SK-N-SH treated with all-trans-retinoic acid at 6 μM for 48 hours (cell line): ENCODE measurements around the gene TARBP1.

Experiments used
- ATAC-seq: fragments of 200-7000 bp; cut with Tn5 transposase; 3 replicates; pipeline ENCODE4 v1.9.1; 2020; ENCODE audit warnings: mild to moderate bottlenecking, moderate library complexity
- ARNTL ChIP-seq: fragments of 450-650 bp; formaldehyde crosslinking; IDR thresholded peaks from 2 replicates; pipeline ENCODE4 v1.5.0; 2020; ENCODE audit warnings: low read depth, mild to moderate bottlenecking, moderate library complexity, borderline replicate concordance
- BACH2 ChIP-seq: fragments of 250-450 bp; sonication (Bioruptor Pico); IDR thresholded peaks from 2 replicates; pipeline ENCODE4 v1.9.0; 2021; ENCODE audit warnings: mild to moderate bottlenecking, borderline replicate concordance
- CSDC2 ChIP-seq: fragments of 250-450 bp; sonication (Bioruptor Pico); IDR thresholded peaks from 2 replicates; pipeline ENCODE4 v1.5.0; 2020; ENCODE audit warnings: mild to moderate bottlenecking, moderate library complexity
- ESRRG ChIP-seq: fragments of 250-450 bp; sonication (Bioruptor Pico); IDR thresholded peaks from 2 replicates; pipeline ENCODE4 v1.6.1; 2021; ENCODE audit warnings: mild to moderate bottlenecking
- ISL1 ChIP-seq: fragments of 250-450 bp; sonication (Bioruptor Pico); IDR thresholded peaks from 2 replicates; pipeline ENCODE4 v2.1.2; 2022; ENCODE audit warnings: mild to moderate bottlenecking, moderate library complexity
- OSR1 ChIP-seq: fragments of 250-450 bp; sonication (Bioruptor Pico); IDR thresholded peaks from 2 replicates; pipeline ENCODE4 v1.8.0; 2022; ENCODE audit warnings: moderate library complexity, mild to moderate bottlenecking, inconsistent platforms
- PATZ1 ChIP-seq: fragments of 250-450 bp; sonication (Bioruptor Pico); IDR thresholded peaks from 2 replicates; pipeline ENCODE4 v1.8.0; 2020; ENCODE audit warnings: mild to moderate bottlenecking, moderate library complexity, borderline replicate concordance
- POU6F1 ChIP-seq: fragments of 250-450 bp; sonication (Bioruptor Pico); IDR thresholded peaks from 2 replicates; pipeline ENCODE4 v1.8.0; 2021; ENCODE audit warnings: low read depth, mild to moderate bottlenecking, moderate library complexity, borderline replicate concordance
- PPARA ChIP-seq: fragments of 250-450 bp; sonication (Bioruptor Pico); IDR thresholded peaks from 2 replicates; pipeline ENCODE4 v1.5.0; 2020; ENCODE audit warnings: mild to moderate bottlenecking, borderline replicate concordance
- RARB ChIP-seq: fragments of 250-450 bp; sonication (Bioruptor Pico); IDR thresholded peaks from 2 replicates; pipeline ENCODE4 v1.8.0; 2021; ENCODE audit warnings: mild to moderate bottlenecking, moderate library complexity
- SNAI2 ChIP-seq: fragments of 250-450 bp; sonication (Bioruptor Pico); IDR thresholded peaks from 2 replicates; pipeline ENCODE4 v1.5.0; 2020; ENCODE audit warnings: mild to moderate bottlenecking, moderate library complexity
- TOX ChIP-seq: fragments of 250-450 bp; sonication (Bioruptor Pico); IDR thresholded peaks from 2 replicates; pipeline ENCODE4 v1.8.0; 2021; ENCODE audit warnings: mild to moderate bottlenecking, moderate library complexity, borderline replicate concordance
- TSHZ2 ChIP-seq: fragments of 250-450 bp; sonication (Bioruptor Pico); IDR thresholded peaks from 2 replicates; pipeline ENCODE4 v1.5.0; 2020; ENCODE audit warnings: mild to moderate bottlenecking, moderate library complexity
- ZC3H10 ChIP-seq: fragments of 250-450 bp; sonication (Bioruptor Pico); IDR thresholded peaks from 2 replicates; pipeline ENCODE4 v1.5.1; 2021; ENCODE audit warnings: mild to moderate bottlenecking, moderate library complexity
- ZFP3 ChIP-seq: fragments of 250-450 bp; sonication (Bioruptor Pico); IDR thresholded peaks from 2 replicates; pipeline ENCODE4 v1.5.0; 2020; ENCODE audit warnings: mild to moderate bottlenecking, moderate library complexity
- ZFP30 ChIP-seq: fragments of 450-650 bp; formaldehyde crosslinking; IDR thresholded peaks from 2 replicates; pipeline ENCODE4 v1.5.0; 2022; ENCODE audit warnings: mild to moderate bottlenecking, moderate library complexity
- ZNF565 ChIP-seq: fragments of 450-650 bp; formaldehyde crosslinking; conservative IDR thresholded peaks from 2 replicates; pipeline ENCODE4 v1.5.0; 2020; ENCODE audit warnings: low read depth, mild to moderate bottlenecking, moderate library complexity
- ZNF70 ChIP-seq: fragments of 450-650 bp; formaldehyde crosslinking; IDR thresholded peaks from 2 replicates; pipeline ENCODE4 v1.5.0; 2020; ENCODE audit warnings: mild to moderate bottlenecking, moderate library complexity
- ZNF8 ChIP-seq: fragments of 450-650 bp; formaldehyde crosslinking; IDR thresholded peaks from 2 replicates; pipeline ENCODE4 v1.5.0; 2020; ENCODE audit warnings: mild to moderate bottlenecking, moderate library complexity
- TF ChIP-seq, protein P1 (sequence below): fragments of 250-450 bp; sonication (Bioruptor Pico); IDR thresholded peaks from 2 replicates; pipeline ENCODE4 v1.5.1; 2020; ENCODE audit warnings: low read depth, mild to moderate bottlenecking, moderate library complexity
- TF ChIP-seq, protein P2 (sequence below): fragments of 250-450 bp; sonication (Bioruptor Pico); IDR thresholded peaks from 2 replicates; pipeline ENCODE4 v1.5.1; 2021; ENCODE audit warnings: mild to moderate bottlenecking, moderate library complexity

TARBP1 gene

GRCh38 chr1:234484991-234485739 lies 6.2 kb upstream of the TARBP1 start:
- ATAC-seq: no peak

DNA sequence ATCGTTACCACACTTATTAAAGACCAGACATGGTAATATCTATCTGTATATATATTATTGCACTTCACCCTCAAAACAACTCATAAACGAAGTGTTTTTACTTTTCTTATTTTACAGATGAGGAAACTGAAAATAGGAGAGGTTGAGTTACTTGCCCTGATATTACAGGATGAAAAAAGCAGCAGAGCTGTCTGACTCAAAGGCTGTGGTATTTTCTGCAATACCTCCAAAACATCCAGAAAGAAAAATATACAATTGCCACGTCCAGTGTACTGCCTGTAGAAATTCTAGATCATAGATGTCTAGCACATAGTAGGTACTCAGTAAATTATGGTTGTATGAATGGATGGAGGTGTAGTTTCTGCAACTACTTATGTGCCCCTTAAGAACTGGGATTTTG lies 5.2 kb upstream of the TARBP1 start:
- TF ChIP-seq BACH2 (CRISPR knock-in tag): no peak
- TF ChIP-seq ZNF8 (CRISPR knock-in tag): no peak
- no peak for TF ChIP-seq POU6F1
- TF ChIP-seq, protein P1, sequence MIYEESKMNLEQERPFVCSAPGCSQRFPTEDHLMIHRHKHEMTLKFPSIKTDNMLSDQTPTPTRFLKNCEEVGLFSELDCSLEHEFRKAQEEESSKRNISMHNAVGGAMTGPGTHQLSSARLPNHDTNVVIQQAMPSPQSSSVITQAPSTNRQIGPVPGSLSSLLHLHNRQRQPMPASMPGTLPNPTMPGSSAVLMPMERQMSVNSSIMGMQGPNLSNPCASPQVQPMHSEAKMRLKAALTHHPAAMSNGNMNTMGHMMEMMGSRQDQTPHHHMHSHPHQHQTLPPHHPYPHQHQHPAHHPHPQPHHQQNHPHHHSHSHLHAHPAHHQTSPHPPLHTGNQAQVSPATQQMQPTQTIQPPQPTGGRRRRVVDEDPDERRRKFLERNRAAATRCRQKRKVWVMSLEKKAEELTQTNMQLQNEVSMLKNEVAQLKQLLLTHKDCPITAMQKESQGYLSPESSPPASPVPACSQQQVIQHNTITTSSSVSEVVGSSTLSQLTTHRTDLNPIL (CRISPR knock-in tag): no peak
- no peak for TF ChIP-seq ZNF565 (CRISPR knock-in tag)
- no peak for TF ChIP-seq ESRRG (CRISPR knock-in tag)
- TF ChIP-seq ARNTL (CRISPR knock-in tag): no peak
- no peak for TF ChIP-seq ZC3H10 (CRISPR knock-in tag)
- no peak for ATAC-seq

More at GRCh38 chr1:234484991-234485739, 6.2 kb upstream of the TARBP1 start:
- no peak for TF ChIP-seq PATZ1 (CRISPR knock-in tag)
- TF ChIP-seq POU6F1: no peak
- TF ChIP-seq TSHZ2 (CRISPR knock-in tag): no peak
- no peak for TF ChIP-seq ESRRG (CRISPR knock-in tag)
- TF ChIP-seq PPARA (CRISPR knock-in tag): no peak
- no peak for TF ChIP-seq RARB (CRISPR knock-in tag)
- no peak for TF ChIP-seq OSR1 (CRISPR knock-in tag)
- no peak for TF ChIP-seq BACH2 (CRISPR knock-in tag)
- no peak for TF ChIP-seq SNAI2
- TF ChIP-seq ARNTL (CRISPR knock-in tag): no peak
- TF ChIP-seq, protein P1 (CRISPR knock-in tag): no peak
- TF ChIP-seq, protein P2, sequence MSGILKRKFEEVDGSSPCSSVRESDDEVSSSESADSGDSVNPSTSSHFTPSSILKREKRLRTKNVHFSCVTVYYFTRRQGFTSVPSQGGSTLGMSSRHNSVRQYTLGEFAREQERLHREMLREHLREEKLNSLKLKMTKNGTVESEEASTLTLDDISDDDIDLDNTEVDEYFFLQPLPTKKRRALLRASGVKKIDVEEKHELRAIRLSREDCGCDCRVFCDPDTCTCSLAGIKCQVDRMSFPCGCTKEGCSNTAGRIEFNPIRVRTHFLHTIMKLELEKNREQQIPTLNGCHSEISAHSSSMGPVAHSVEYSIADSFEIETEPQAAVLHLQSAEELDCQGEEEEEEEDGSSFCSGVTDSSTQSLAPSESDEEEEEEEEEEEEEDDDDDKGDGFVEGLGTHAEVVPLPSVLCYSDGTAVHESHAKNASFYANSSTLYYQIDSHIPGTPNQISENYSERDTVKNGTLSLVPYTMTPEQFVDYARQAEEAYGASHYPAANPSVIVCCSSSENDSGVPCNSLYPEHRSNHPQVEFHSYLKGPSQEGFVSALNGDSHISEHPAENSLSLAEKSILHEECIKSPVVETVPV (CRISPR knock-in tag): no peak
- no peak for TF ChIP-seq ISL1 (CRISPR knock-in tag)
- no peak for TF ChIP-seq TOX (CRISPR knock-in tag)
- TF ChIP-seq CSDC2 (CRISPR knock-in tag): no peak
- no peak for TF ChIP-seq ZC3H10 (CRISPR knock-in tag)
- no peak for TF ChIP-seq ZNF70
- TF ChIP-seq ZFP30 (CRISPR knock-in tag): no peak
- no peak for TF ChIP-seq ZFP3 (CRISPR knock-in tag)
- TF ChIP-seq ZNF8 (CRISPR knock-in tag): no peak
